ENCODE measurements around the gene PLEKHA6. TPM values are rescaled to one million over a fixed set of nuclear protein-coding genes. Genes with fewer than 3 reads are reported as not detected.

Gene PLEKHA6
- total RNA-seq, 2 donors from 2014 or later: 24.5 to 49.3 TPM

DNA sequence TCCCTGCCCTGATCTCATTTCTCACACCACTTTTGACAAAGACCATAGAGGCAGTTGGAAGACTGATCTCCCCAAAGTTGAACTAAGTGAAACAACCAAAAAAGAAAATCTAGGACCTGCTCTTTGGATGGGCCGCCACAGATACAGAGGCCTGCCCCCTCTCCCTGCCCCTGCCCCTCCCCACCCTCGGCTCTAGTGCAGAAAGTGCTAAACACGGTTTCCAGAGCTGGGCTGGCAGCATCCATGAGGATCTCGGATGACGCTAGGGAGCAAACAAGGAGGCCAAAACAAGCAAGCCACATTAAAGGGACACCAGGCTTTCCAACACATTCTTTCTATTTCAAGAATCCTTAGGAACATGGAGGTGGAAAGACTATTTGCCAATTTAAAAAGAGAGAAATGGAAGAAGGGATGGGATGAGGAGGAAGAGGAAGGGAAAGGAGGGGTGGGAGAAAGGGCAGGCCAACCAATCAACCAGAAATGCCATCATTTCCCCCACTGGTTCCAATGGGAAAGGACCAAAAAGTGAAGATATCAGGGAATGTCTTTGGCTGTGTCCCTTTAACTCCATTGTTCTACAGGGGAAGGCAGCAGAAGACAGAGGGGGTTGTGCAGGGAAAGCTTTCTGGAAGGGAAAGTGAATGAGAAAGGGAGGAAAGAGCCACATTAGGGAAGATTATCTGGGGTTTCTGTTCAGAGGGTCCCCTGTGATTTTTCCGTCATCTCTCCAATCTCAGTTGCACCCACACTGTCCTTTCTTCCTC lies 107.6 kb downstream of the PLEKHA6 start:
- 75% methylated on average over 6 of the region's 6 CpGs for WGBS
- Histone ChIP-seq H3K27me3 (replicated peaks; ENCODE audit: insufficient read depth) (no peaks in the 10 kb centered on the region), H3K4me3 (no peak overlapping the region), H3K36me3 (no peaks in the 10 kb centered on the region), H3K9me3 (no peaks in the 10 kb centered on the region), H3K27ac (no peak overlapping the region), H3K4me1 (replicated peaks) (peaks cover 16% of the 10 kb centered on the region)
- intact Hi-C loops (cut with DNase I): no loop called here
- DNase-seq (ENCODE audit: low spot score): no peak
- TF ChIP-seq POLR2AphosphoS5 (IDR thresholded peaks at IDR 0.05) (no peak), POLR2A (IDR thresholded peaks at IDR 0.05) (no peak)
- TF ChIP-seq, protein P1, sequence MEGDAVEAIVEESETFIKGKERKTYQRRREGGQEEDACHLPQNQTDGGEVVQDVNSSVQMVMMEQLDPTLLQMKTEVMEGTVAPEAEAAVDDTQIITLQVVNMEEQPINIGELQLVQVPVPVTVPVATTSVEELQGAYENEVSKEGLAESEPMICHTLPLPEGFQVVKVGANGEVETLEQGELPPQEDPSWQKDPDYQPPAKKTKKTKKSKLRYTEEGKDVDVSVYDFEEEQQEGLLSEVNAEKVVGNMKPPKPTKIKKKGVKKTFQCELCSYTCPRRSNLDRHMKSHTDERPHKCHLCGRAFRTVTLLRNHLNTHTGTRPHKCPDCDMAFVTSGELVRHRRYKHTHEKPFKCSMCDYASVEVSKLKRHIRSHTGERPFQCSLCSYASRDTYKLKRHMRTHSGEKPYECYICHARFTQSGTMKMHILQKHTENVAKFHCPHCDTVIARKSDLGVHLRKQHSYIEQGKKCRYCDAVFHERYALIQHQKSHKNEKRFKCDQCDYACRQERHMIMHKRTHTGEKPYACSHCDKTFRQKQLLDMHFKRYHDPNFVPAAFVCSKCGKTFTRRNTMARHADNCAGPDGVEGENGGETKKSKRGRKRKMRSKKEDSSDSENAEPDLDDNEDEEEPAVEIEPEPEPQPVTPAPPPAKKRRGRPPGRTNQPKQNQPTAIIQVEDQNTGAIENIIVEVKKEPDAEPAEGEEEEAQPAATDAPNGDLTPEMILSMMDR (IDR thresholded peaks at IDR 0.05): no peak

DNA sequence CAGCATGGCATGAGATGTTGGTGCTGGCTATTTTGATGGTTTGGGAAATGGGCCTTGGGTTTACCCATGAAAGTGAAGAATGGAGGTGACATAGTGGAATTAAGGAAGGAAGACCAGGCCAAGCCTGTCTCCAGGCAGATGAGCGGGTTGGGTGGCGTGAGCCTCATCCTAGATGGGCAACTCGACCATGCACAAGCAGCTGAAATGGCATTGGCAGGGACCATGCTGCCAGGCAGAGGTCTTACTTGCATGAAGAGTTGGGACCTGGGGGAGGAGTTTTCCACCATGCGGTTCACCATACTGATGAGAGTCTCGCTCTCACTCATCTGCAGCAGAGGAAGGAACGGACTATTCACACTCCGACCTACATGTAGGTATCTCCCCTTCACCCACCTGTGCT lies 108.4 kb downstream of the PLEKHA6 start:
- H3K4me3 ChIP-seq: no peak overlapping the region
- no peaks in the 10 kb centered on the region for H3K27me3 ChIP-seq (replicated peaks; ENCODE audit: insufficient read depth)
- DNase-seq (ENCODE audit: low spot score): no peak
- intact Hi-C loops (cut with DNase I): no loop called here
- no peak overlapping the region for H3K27ac ChIP-seq
- H3K36me3 ChIP-seq: no peaks in the 10 kb centered on the region
- TF ChIP-seq POLR2A (IDR thresholded peaks at IDR 0.05): no peak
- TF ChIP-seq, protein P1 (IDR thresholded peaks at IDR 0.05): no peak
- TF ChIP-seq POLR2AphosphoS5 (IDR thresholded peaks at IDR 0.05): no peak
- H3K9me3 ChIP-seq: no peaks in the 10 kb centered on the region
- 95% methylated on average over 7 of the region's 7 CpGs for WGBS
- peaks cover 9% of the 10 kb centered on the region for H3K4me1 ChIP-seq (replicated peaks)

DNA sequence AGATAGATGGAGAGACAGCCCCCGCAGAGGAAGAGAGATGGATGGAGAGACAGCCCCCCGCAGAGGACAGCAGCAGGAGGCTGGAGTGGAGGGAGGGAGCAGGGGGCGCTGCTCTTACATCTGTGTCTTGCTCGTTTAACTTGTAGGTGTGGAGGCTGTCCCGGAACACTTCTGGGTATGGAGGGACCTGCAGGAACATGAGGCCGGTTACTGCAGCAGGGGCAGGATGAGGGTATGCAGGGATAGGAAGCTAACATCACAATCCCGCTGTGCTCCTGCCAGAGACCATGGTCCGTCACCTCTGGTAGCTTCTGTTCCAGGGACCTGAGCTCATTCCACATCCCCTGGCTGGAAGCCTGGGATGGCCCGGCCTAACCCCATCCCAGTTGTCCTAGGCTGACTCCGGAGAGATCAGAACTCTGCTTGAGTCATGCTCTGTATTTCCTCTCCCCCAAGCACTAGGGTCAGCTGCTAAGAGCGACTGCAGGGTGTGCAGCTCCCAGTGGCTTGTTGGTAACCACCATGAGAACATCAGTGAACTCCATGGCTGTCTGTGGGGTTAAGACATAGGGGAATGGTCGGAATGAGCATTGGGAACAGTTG lies 109.2 kb downstream of the PLEKHA6 start:
- H3K4me3 ChIP-seq: no peak overlapping the region
- 72% methylated on average over 12 of the region's 12 CpGs for WGBS
- H3K27me3 ChIP-seq (replicated peaks; ENCODE audit: insufficient read depth): no peaks in the 10 kb centered on the region
- intact Hi-C loops (cut with DNase I): no loop called here
- no peak overlapping the region for H3K27ac ChIP-seq
- no peaks in the 10 kb centered on the region for H3K36me3 ChIP-seq
- H3K4me1 ChIP-seq (replicated peaks): peaks cover 3% of the 10 kb centered on the region
- no peak for DNase-seq (ENCODE audit: low spot score)
- no peaks in the 10 kb centered on the region for H3K9me3 ChIP-seq
- TF ChIP-seq POLR2A (IDR thresholded peaks at IDR 0.05) (no peak), POLR2AphosphoS5 (IDR thresholded peaks at IDR 0.05) (no peak)
- TF ChIP-seq, protein P1 (IDR thresholded peaks at IDR 0.05): no peak

DNA sequence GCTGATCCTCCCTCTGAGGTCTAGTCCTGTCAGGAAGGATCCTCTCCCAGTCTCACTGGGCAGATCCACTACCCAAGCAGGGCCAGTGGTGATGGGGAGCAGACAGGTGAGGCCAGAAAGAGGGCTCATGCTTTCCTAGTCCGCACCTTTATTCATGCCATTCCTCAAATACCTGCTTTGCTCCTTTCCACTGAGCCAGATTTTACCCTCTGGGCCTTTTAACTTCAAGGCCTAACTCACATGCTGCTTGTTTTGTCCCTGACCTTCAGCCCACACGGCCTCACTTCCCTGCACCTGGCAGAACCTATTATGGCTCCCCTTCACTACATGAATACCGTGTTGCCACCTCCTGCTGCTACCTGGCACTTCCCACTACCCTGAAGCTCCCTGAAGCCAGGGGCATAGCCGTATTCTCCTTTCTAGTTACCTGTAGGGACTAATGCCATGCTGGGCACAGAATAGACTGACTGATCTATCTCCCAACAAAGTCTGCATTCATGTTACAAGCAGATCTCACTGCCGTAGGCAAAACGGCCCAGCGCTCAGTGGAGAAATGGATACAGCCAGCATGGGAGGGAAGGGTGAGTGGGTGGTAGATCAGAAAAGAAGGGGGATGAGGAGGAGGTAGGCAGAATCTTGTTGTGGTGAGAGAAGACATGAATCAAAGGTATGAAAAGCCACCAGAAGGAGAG lies 109.8 kb downstream of the PLEKHA6 start:
- Histone ChIP-seq H3K36me3 (no peaks in the 10 kb centered on the region), H3K9me3 (no peaks in the 10 kb centered on the region), H3K4me3 (no peak overlapping the region), H3K27ac (no peak overlapping the region), H3K4me1 (replicated peaks) (no peaks in the 10 kb centered on the region), H3K27me3 (replicated peaks; ENCODE audit: insufficient read depth) (no peaks in the 10 kb centered on the region)
- no peak for DNase-seq (ENCODE audit: low spot score)
- intact Hi-C loops (cut with DNase I): no loop called here
- TF ChIP-seq, protein P1 (IDR thresholded peaks at IDR 0.05): no peak
- TF ChIP-seq POLR2A (IDR thresholded peaks at IDR 0.05) (no peak), POLR2AphosphoS5 (IDR thresholded peaks at IDR 0.05) (no peak)
- WGBS: 78% methylated on average over 7 of the region's 7 CpGs

Data from prostate gland (tissue), 2 donors.